SK-N-SH (cell line): ENCODE measurements around the gene IL17D. TPM values are rescaled to one million over a fixed set of nuclear protein-coding genes. Genes with fewer than 3 reads are reported as not detected.

Experiments
- CTCF ChIA-PET: fragments of 300-600, 350-600 bp; formaldehyde crosslinking; extraction: SDS; loops from one replicate; lab custom pipeline; 2021; lab: Yijun Ruan, JAX
- POLR2A ChIA-PET: fragments of 350-600 bp; sonication (Branson Sonifier 250); formaldehyde crosslinking; extraction: SDS; loops from one replicate; lab custom pipeline; 2020; ENCODE audit warnings: antibody characterized with exemption, inconsistent platforms; lab: Yijun Ruan, JAX
- DNase-seq: peaks from one replicate; pipeline ENCODE4 v3.0.0; 2012
- H2AFZ ChIP-seq: fragments of 200-600 bp; sonication (generic); 2 replicates; pipeline ENCODE4 v1.8.1; 2016; ENCODE audit warnings: antibody characterized with exemption, mild to moderate bottlenecking, low read depth
- H3F3A ChIP-seq: fragments of 200-600 bp; sonication (generic); replicated peaks from 2 replicates; pipeline ENCODE3; 2016; ENCODE audit warnings: antibody characterized with exemption, mild to moderate bottlenecking; ENCODE audit not compliant: insufficient read depth
- H3K27ac ChIP-seq, 2 experiments: fragments of 200-500 bp in 1 of 2; fragments of 200-600 bp in 1 of 2; sonication (Bioruptor generic) in 1 of 2; sonication (generic), shearing (Covaris generic) in 1 of 2; 2 replicates each; pipeline versions ENCODE4 v1.5.1 to v1.6.1; 2014 to 2016; ENCODE audit warnings: low read depth in 2 of 2, inconsistent platforms in 1 of 2, low read length in 1 of 2, mild to moderate bottlenecking in 1 of 2, mixed read lengths in 1 of 2
- H3K27me3 ChIP-seq: fragments of 200-600 bp; sonication (generic), shearing (Covaris generic); 2 replicates; pipeline ENCODE4 v1.6.1; 2016; ENCODE audit warnings: mixed run types; ENCODE audit not compliant: insufficient read depth
- H3K36me3 ChIP-seq, 2 experiments: fragments of 200-500 bp in 1 of 2; fragments of 200-600 bp in 1 of 2; sonication (Bioruptor generic) in 1 of 2; sonication (generic) in 1 of 2; replicated peaks in 1 of 2; 2 replicates each; pipeline versions ENCODE3 to v1.5.1; 2014 to 2016; ENCODE audit warnings: low read length in 1 of 2, mild to moderate bottlenecking in 1 of 2; ENCODE audit not compliant: insufficient read depth in 2 of 2, control insufficient read depth in 1 of 2
- H3K4me1 ChIP-seq, 2 experiments: fragments of 200-500 bp in 1 of 2; fragments of 200-600 bp in 1 of 2; sonication (Bioruptor generic) in 1 of 2; sonication (generic), shearing (Covaris generic) in 1 of 2; 2 replicates each; pipeline versions ENCODE4 v1.5.1 to v1.6.1; 2014 to 2016; ENCODE audit warnings: low read depth in 1 of 2, low read length in 1 of 2, mixed run types in 1 of 2; ENCODE audit not compliant: insufficient read depth in 2 of 2, control insufficient read depth in 1 of 2
- H3K4me2 ChIP-seq: fragments of 200-600 bp; sonication (generic), shearing (Covaris generic); 2 replicates; pipeline ENCODE4 v1.6.1; 2017; ENCODE audit warnings: mixed run types
- H3K4me3 ChIP-seq, 2 experiments: fragments of 200-500 bp in 1 of 2; fragments of 200-600 bp in 1 of 2; sonication (Bioruptor generic) in 1 of 2; sonication (generic), shearing (Covaris generic) in 1 of 2; 2 replicates each; pipeline versions ENCODE4 v1.5.1 to v1.8.1; 2014 to 2016; ENCODE audit warnings: low read depth in 2 of 2, inconsistent platforms in 1 of 2, low read length in 1 of 2, mild to moderate bottlenecking in 1 of 2, mixed read lengths in 1 of 2, moderate library complexity in 1 of 2
- H3K79me2 ChIP-seq: fragments of 200-600 bp; sonication (generic); 2 replicates; pipeline ENCODE4 v1.8.1; 2017; ENCODE audit warnings: mild to moderate bottlenecking; ENCODE audit not compliant: insufficient read depth
- H3K9ac ChIP-seq: fragments of 200-600 bp; sonication (generic); 2 replicates; pipeline ENCODE4 v1.6.1; 2017; ENCODE audit warnings: mixed run types
- H3K9me2 ChIP-seq: fragments of 200-600 bp; sonication (generic); 2 replicates; pipeline ENCODE4 v1.6.1; 2017; ENCODE audit warnings: mixed run types
- H3K9me3 ChIP-seq: fragments of 200-600 bp; sonication (generic); 2 replicates; pipeline ENCODE4 v1.6.1; 2017; ENCODE audit warnings: mixed run types, mild to moderate bottlenecking, moderate library complexity
- H4K20me1 ChIP-seq: fragments of 200-600 bp; sonication (generic); 2 replicates; pipeline ENCODE4 v1.6.1; 2017; ENCODE audit warnings: mild to moderate bottlenecking, mixed run types; ENCODE audit not compliant: insufficient read depth
- CHD2 ChIP-seq: fragments of 150-350 bp; IDR thresholded peaks from 2 replicates; pipeline ENCODE4 v1.6.1; 2018; ENCODE audit warnings: low read length; ENCODE audit not compliant: partially characterized antibody
- ELF1 ChIP-seq: IDR thresholded peaks from 2 replicates; pipeline ENCODE4 v1.4.0; 2012
- EP300 ChIP-seq, 2 experiments: IDR thresholded peaks; 2 replicates each; pipeline versions ENCODE4 v1.4.0 to v1.6.1; 2012; ENCODE audit warnings: borderline replicate concordance in 1 of 2, low read depth in 1 of 2, low read length in 1 of 2
- EZH2phosphoT487 ChIP-seq: fragments of 200-600 bp; sonication (generic); IDR thresholded peaks from 2 replicates; pipeline ENCODE4 v1.6.1; 2017; ENCODE audit warnings: low read depth, mixed run types, mild to moderate bottlenecking, antibody characterized with exemption, moderate library complexity, borderline replicate concordance
- GATA2 ChIP-seq: sonication (generic); formaldehyde crosslinking; IDR thresholded peaks from 2 replicates; pipeline ENCODE4 v1.5.0; 2020; ENCODE audit warnings: mild to moderate bottlenecking, missing genetic modification reagents
- MEF2A ChIP-seq: IDR thresholded peaks from 2 replicates; pipeline ENCODE4 v1.4.0; 2012; ENCODE audit warnings: low read depth, borderline replicate concordance
- MXI1 ChIP-seq: IDR thresholded peaks from 2 replicates; pipeline ENCODE4 v1.6.1; 2012; ENCODE audit warnings: mild to moderate bottlenecking, low read depth, low read length, improper control_type of control experiment
- NRF1 ChIP-seq: IDR thresholded peaks from 2 replicates; pipeline ENCODE4 v1.6.1; 2012; ENCODE audit warnings: low read depth, mild to moderate bottlenecking, low read length
- PBX3 ChIP-seq: IDR thresholded peaks from 2 replicates; pipeline ENCODE4; 2012
- RCOR1 ChIP-seq: fragments of 150-350 bp; IDR thresholded peaks from 2 replicates; pipeline ENCODE4 v1.6.1; 2017; ENCODE audit warnings: antibody characterized with exemption, low read length
- RXRA ChIP-seq: IDR thresholded peaks from 2 replicates; pipeline ENCODE4 v1.4.0; 2012; ENCODE audit warnings: low read depth, mild to moderate bottlenecking, borderline replicate concordance
- SIN3A ChIP-seq: IDR thresholded peaks from 2 replicates; pipeline ENCODE4 v1.6.1; 2012; ENCODE audit warnings: low read depth, mild to moderate bottlenecking, low read length, moderate library complexity, borderline replicate concordance
- USF1 ChIP-seq: IDR thresholded peaks from 2 replicates; pipeline ENCODE4 v1.4.0; 2012; ENCODE audit warnings: low read depth, borderline replicate concordance
- WGBS: methylation state at CpG from one replicate; pipeline ENCODE4 v1.1.6; 2017; ENCODE audit warnings: low lambda C conversion rate; 5-methylcytosine and 5-hydroxymethylcytosine counted together
- polyA plus RNA-seq, 3 experiments: library from polyadenylated mRNA; depleted of rRNA; stranded (reverse); fragments of >200 nt; gene quantifications; 2 replicates each; pipeline ENCODE4 v1.2.3, GENCODE V29; 2012
- TF ChIP-seq, protein P1 (sequence below): IDR thresholded peaks from 2 replicates; pipeline ENCODE4 v1.6.1; 2012; ENCODE audit warnings: mild to moderate bottlenecking, low read depth, low read length, moderate library complexity
- TF ChIP-seq, protein P2 (sequence below): IDR thresholded peaks from 2 replicates; pipeline ENCODE4 v1.4.0; 2012; ENCODE audit warnings: low read depth, borderline replicate concordance

The IL17D gene
- polyA plus RNA-seq, 1 of the 3 experiments (the other 2 are of a cell fraction): 2.3 TPM

DNA sequence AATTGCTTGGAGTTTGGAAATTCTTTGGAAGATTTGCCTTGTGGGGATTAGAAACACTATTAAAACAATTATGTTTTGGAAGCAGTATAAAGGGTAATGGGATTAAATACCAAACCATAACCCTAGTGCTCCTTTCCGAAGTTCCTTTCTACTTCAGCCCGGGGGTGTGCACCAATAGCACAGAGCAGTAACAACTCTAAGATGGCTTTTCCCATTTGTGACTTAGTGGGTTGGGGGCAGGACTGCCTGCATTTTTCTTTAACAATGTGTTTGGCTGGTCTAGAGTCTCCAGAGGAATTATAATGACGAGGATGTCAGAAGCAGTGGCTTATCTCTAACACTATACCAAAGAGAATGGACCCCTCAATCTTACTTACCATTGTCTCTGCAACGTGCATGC lies 11.9 kb upstream of the IL17D start:
- no peaks in the 10 kb centered on the region for H3K9me2 ChIP-seq
- H4K20me1 ChIP-seq: no peaks in the 10 kb centered on the region
- H3F3A ChIP-seq: no peaks in the 10 kb centered on the region
- H3K27ac ChIP-seq: no peak overlapping the region
- 62% methylated on average over 4 of the region's 4 CpGs for WGBS
- ChIA-PET CTCF (no interaction called here), POLR2A (no interaction called here)
- no peak for TF ChIP-seq PBX3
- TF ChIP-seq GATA2 (CRISPR knock-in tag): no peak
- TF ChIP-seq SIN3A: no peak
- TF ChIP-seq, protein P1, sequence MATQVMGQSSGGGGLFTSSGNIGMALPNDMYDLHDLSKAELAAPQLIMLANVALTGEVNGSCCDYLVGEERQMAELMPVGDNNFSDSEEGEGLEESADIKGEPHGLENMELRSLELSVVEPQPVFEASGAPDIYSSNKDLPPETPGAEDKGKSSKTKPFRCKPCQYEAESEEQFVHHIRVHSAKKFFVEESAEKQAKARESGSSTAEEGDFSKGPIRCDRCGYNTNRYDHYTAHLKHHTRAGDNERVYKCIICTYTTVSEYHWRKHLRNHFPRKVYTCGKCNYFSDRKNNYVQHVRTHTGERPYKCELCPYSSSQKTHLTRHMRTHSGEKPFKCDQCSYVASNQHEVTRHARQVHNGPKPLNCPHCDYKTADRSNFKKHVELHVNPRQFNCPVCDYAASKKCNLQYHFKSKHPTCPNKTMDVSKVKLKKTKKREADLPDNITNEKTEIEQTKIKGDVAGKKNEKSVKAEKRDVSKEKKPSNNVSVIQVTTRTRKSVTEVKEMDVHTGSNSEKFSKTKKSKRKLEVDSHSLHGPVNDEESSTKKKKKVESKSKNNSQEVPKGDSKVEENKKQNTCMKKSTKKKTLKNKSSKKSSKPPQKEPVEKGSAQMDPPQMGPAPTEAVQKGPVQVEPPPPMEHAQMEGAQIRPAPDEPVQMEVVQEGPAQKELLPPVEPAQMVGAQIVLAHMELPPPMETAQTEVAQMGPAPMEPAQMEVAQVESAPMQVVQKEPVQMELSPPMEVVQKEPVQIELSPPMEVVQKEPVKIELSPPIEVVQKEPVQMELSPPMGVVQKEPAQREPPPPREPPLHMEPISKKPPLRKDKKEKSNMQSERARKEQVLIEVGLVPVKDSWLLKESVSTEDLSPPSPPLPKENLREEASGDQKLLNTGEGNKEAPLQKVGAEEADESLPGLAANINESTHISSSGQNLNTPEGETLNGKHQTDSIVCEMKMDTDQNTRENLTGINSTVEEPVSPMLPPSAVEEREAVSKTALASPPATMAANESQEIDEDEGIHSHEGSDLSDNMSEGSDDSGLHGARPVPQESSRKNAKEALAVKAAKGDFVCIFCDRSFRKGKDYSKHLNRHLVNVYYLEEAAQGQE: no peak
- TF ChIP-seq RXRA: no peak
- no peak for TF ChIP-seq RCOR1
- no peak for TF ChIP-seq EZH2phosphoT487
- TF ChIP-seq MEF2A: no peak
- TF ChIP-seq NRF1: no peak
- TF ChIP-seq USF1: no peak
- no peak for TF ChIP-seq MXI1
- TF ChIP-seq, protein P2, sequence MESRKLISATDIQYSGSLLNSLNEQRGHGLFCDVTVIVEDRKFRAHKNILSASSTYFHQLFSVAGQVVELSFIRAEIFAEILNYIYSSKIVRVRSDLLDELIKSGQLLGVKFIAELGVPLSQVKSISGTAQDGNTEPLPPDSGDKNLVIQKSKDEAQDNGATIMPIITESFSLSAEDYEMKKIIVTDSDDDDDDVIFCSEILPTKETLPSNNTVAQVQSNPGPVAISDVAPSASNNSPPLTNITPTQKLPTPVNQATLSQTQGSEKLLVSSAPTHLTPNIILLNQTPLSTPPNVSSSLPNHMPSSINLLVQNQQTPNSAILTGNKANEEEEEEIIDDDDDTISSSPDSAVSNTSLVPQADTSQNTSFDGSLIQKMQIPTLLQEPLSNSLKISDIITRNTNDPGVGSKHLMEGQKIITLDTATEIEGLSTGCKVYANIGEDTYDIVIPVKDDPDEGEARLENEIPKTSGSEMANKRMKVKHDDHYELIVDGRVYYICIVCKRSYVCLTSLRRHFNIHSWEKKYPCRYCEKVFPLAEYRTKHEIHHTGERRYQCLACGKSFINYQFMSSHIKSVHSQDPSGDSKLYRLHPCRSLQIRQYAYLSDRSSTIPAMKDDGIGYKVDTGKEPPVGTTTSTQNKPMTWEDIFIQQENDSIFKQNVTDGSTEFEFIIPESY: no peak
- no peak for TF ChIP-seq EP300 (IDR thresholded peaks at IDR 0.05; ENCODE audit: borderline replicate concordance in 1 of 2, low read depth in 1 of 2, low read length in 1 of 2)
- no peak for TF ChIP-seq ELF1
- no peak for TF ChIP-seq CHD2
- peaks cover 0 to 3% of the 10 kb centered on the region in 2 experiments for H3K36me3 ChIP-seq
- H3K27me3 ChIP-seq: no peaks in the 10 kb centered on the region
- H3K4me3 ChIP-seq: no peak overlapping the region
- H3K4me2 ChIP-seq: no peak overlapping the region
- H3K9me3 ChIP-seq: no peaks in the 10 kb centered on the region
- no peak overlapping the region for H3K9ac ChIP-seq
- no peaks in the 10 kb centered on the region for H3K79me2 ChIP-seq
- no peak for DNase-seq
- H2AFZ ChIP-seq: no peak overlapping the region
- H3K4me1 ChIP-seq: no peaks in the 10 kb centered on the region
